Bone marrow (tissue), 2 donors: Measurements from ENCODE around the gene ANKRD17.
"Not testable (repeated sequence)": the region's sequence is repeated elsewhere in the genome, so short reads cannot be mapped to it uniquely, and the experiment has no call there.

Experiments
- DNase-seq, 2 donors: peaks; one replicate each; lab custom pipeline; 2025; lab: John Stamatoyannopoulos, UW

ANKRD17 gene

GRCh38 chr4:73248416-73248815 lies 10.2 kb downstream of the ANKRD17 start:
- DNase-seq: no peak

GRCh38 chr4:73247100-73247499 lies 11.5 kb downstream of the ANKRD17 start:
- no peak for DNase-seq

GRCh38 chr4:73245955-73246354 lies 12.6 kb downstream of the ANKRD17 start:
- DNase-seq: no peak

- DNase-seq: no peak
Observed at GRCh38 chr4:73244945-73245601, 13.5 kb downstream of the ANKRD17 start.

GRCh38 chr4:73237044-73237443 lies 21.6 kb downstream of the ANKRD17 start:
- DNase-seq: no peak

- DNase-seq: no peak
Observed at GRCh38 chr4:73236151-73236550, 22.4 kb downstream of the ANKRD17 start.

GRCh38 chr4:73234712-73235111 lies 23.9 kb downstream of the ANKRD17 start:
- no peak for DNase-seq

- DNase-seq: no peak
Observed at GRCh38 chr4:73231518-73232487, 26.8 kb downstream of the ANKRD17 start.

- no peak for DNase-seq
Observed at GRCh38 chr4:73230865-73231517, 27.6 kb downstream of the ANKRD17 start.

- not testable (repeated sequence) for DNase-seq
Observed at GRCh38 chr4:73228800-73229199, 29.8 kb downstream of the ANKRD17 start.

GRCh38 chr4:73224886-73225285 lies 33.7 kb downstream of the ANKRD17 start:
- no peak for DNase-seq

- DNase-seq: no peak
Observed at GRCh38 chr4:73223258-73223650, 35.3 kb downstream of the ANKRD17 start.

GRCh38 chr4:73222466-73223257 lies 35.9 kb downstream of the ANKRD17 start:
- DNase-seq: peak in 1 of 2 donors; percentile 90

GRCh38 chr4:73221734-73222133 lies 36.9 kb downstream of the ANKRD17 start:
- no peak for DNase-seq

- DNase-seq: no peak
Observed at GRCh38 chr4:73220815-73221214, 37.8 kb downstream of the ANKRD17 start.

GRCh38 chr4:73213916-73214653 lies 44.5 kb downstream of the ANKRD17 start:
- DNase-seq: no peak

- no peak for DNase-seq
Observed at GRCh38 chr4:73212982-73213730, 45.4 kb downstream of the ANKRD17 start.

GRCh38 chr4:73211968-73212367 lies 46.6 kb downstream of the ANKRD17 start:
- no peak for DNase-seq

- no peak for DNase-seq
Observed at GRCh38 chr4:73208376-73208775, 50.2 kb downstream of the ANKRD17 start.

GRCh38 chr4:73206236-73206635 lies 52.4 kb downstream of the ANKRD17 start:
- DNase-seq: no peak
